GM12878 (cell line): Measurements from ENCODE around the gene KCNIP3. TPM values are rescaled to one million over a fixed set of nuclear protein-coding genes. Genes with fewer than 3 reads are reported as not detected.

Experiments
- ATAC-seq: fragments of 200-7000 bp; cut with Tn5 transposase; 3 replicates; pipeline ENCODE4 v1.9.1; 2020; ENCODE audit warnings: mild to moderate bottlenecking, moderate library complexity
- BruUV-seq: library from RNA; stranded (reverse); fragments of 400-500 nt; replicated peaks from 2 replicates; lab custom pipeline; 2021; lab: Mats Ljungman, UMichigan
- CTCF ChIA-PET: fragments of 300-600 bp; sonication (Branson Sonifier 250); formaldehyde crosslinking; extraction: SDS; loops from one replicate; lab custom pipeline; 2021; ENCODE audit warnings: inconsistent platforms; lab: Yijun Ruan, JAX
- POLR2A ChIA-PET: fragments of 350-600 bp; formaldehyde crosslinking; extraction: SDS; loops from one replicate; lab custom pipeline; 2021; ENCODE audit warnings: inconsistent platforms; lab: Charles Lee
- RAD21 ChIA-PET: fragments of 300-600 bp; sonication (Branson Sonifier 250); formaldehyde crosslinking; loops from one replicate; lab custom pipeline; 2023; ENCODE audit warnings: antibody characterized with exemption; ENCODE audit not compliant: unreplicated experiment; lab: Charles Lee
- SMC1A ChIA-PET: fragments of 300-600 bp; sonication (Branson Sonifier 250); formaldehyde crosslinking; loops from one replicate; lab custom pipeline; 2023; ENCODE audit not compliant: unreplicated experiment, uncharacterized antibody; lab: Charles Lee
- DNase-seq: peaks from one replicate; pipeline ENCODE4 v3.0.0-alpha.2; 2011; ENCODE audit warnings: low read depth, low spot score
- FAIRE-seq: peaks from 3 replicates; lab custom pipeline; 2011; peaks lifted over from hg19 to GRCh38; lab: Jason Lieb, UNC
- H2AFZ ChIP-seq: 2 replicates; pipeline ENCODE4 v1.6.0; 2011; ENCODE audit warnings: low read depth, low read length, control low read depth; ENCODE audit not compliant: control insufficient read depth
- H3K27ac ChIP-seq: 2 replicates; pipeline ENCODE4 v1.5.1; 2011; ENCODE audit warnings: control low read depth; ENCODE audit not compliant: control insufficient read depth, insufficient read depth
- H3K27me3 ChIP-seq, 2 experiments: replicated peaks in 1 of 2; 2 replicates each; pipeline versions ENCODE4 v1.6.0 to v1.6.1; 2011; ENCODE audit warnings: low read length in 1 of 2; ENCODE audit not compliant: control insufficient read depth in 2 of 2, insufficient read depth in 2 of 2
- H3K36me3 ChIP-seq, 2 experiments: 2 replicates each; pipeline ENCODE4 v1.5.1; 2011; ENCODE audit warnings: low read length in 1 of 2; ENCODE audit not compliant: control insufficient read depth in 2 of 2, insufficient read depth in 2 of 2
- H3K4me1 ChIP-seq: 2 replicates; pipeline ENCODE4 v1.6.1; 2011; ENCODE audit warnings: mild to moderate bottlenecking, low read length, moderate library complexity, mixed read lengths; ENCODE audit not compliant: control insufficient read depth, insufficient read depth
- H3K4me2 ChIP-seq: 2 replicates; pipeline ENCODE4 v1.6.0; 2011; ENCODE audit warnings: control low read depth; ENCODE audit not compliant: control insufficient read depth, insufficient read depth
- H3K4me3 ChIP-seq: fragments of 200-600 bp; sonication (generic); 2 replicates; pipeline ENCODE4 v1.5.1; 2016
- H3K79me2 ChIP-seq: 2 replicates; pipeline ENCODE4 v1.6.0; 2011; ENCODE audit warnings: low read length; ENCODE audit not compliant: control insufficient read depth, insufficient read depth
- H3K9ac ChIP-seq: 2 replicates; pipeline ENCODE4 v1.8.0; 2011; ENCODE audit warnings: low read length, control low read depth, mixed read lengths; ENCODE audit not compliant: control insufficient read depth, insufficient read depth
- H3K9me3 ChIP-seq: replicated peaks from 3 replicates; pipeline ENCODE4 v1.5.1; 2011; ENCODE audit warnings: mild to moderate bottlenecking, low read length; ENCODE audit not compliant: control insufficient read depth, insufficient read depth
- H4K20me1 ChIP-seq: 2 replicates; pipeline ENCODE4 v1.6.0; 2011; ENCODE audit not compliant: control insufficient read depth, insufficient read depth
- BHLHE40 ChIP-seq, 2 experiments: fragments of 450-650 bp in 1 of 2; IDR thresholded peaks; 2 replicates each; pipeline ENCODE4 v1.6.1; 2011 to 2017; ENCODE audit warnings: low read depth in 2 of 2, borderline replicate concordance in 1 of 2, improper control_type of control experiment in 1 of 2, low read length in 1 of 2, mild to moderate bottlenecking in 1 of 2
- CBFB ChIP-seq: IDR thresholded peaks from 2 replicates; pipeline ENCODE4 v1.6.1; 2016; ENCODE audit warnings: antibody characterized with exemption, low read depth
- CBX5 ChIP-seq: sonication (generic); IDR thresholded peaks from 2 replicates; pipeline ENCODE4 v1.6.1; 2016; ENCODE audit warnings: low read depth, moderate library complexity, mild to moderate bottlenecking, inconsistent platforms
- CREB1 ChIP-seq: IDR thresholded peaks from 2 replicates; pipeline ENCODE4 v1.6.1; 2012; ENCODE audit warnings: low read depth, mild to moderate bottlenecking, inconsistent platforms
- EP300 ChIP-seq, 2 experiments: fragments of 150-350 bp in 1 of 2; IDR thresholded peaks; 2 replicates each; pipeline ENCODE4 v1.6.1; 2011 to 2012; ENCODE audit warnings: low read depth in 2 of 2, low read length in 2 of 2, borderline replicate concordance in 1 of 2, improper control_type of control experiment in 1 of 2, inconsistent platforms in 1 of 2; ENCODE audit not compliant: control insufficient read depth in 1 of 2
- HDAC6 ChIP-seq: fragments of 200-600 bp; sonication (generic); IDR thresholded peaks from one replicate; pipeline ENCODE4 v1.8.0; 2017; ENCODE audit warnings: antibody characterized with exemption; ENCODE audit not compliant: unreplicated experiment
- POU2F2 ChIP-seq: IDR thresholded peaks from 3 replicates; pipeline ENCODE4 v1.6.1; 2011; ENCODE audit warnings: low read depth, mild to moderate bottlenecking, low read length, borderline replicate concordance
- RAD21 ChIP-seq: IDR thresholded peaks from 2 replicates; pipeline ENCODE4 v1.6.1; 2011; ENCODE audit warnings: mild to moderate bottlenecking, low read depth, low read length, moderate library complexity; ENCODE audit not compliant: insufficient read depth
- SP1 ChIP-seq: IDR thresholded peaks from one replicate; pipeline ENCODE4 v1.6.1; 2011; ENCODE audit warnings: low read depth, low read length
- TARDBP ChIP-seq: IDR thresholded peaks from 2 replicates; pipeline ENCODE4 v1.6.1; 2016; ENCODE audit warnings: borderline replicate concordance
- TCF7 ChIP-seq: IDR thresholded peaks from 2 replicates; pipeline ENCODE4 v1.6.1; 2014; ENCODE audit warnings: antibody characterized with exemption, borderline replicate concordance
- YBX1 ChIP-seq: fragments of 450-650 bp; IDR thresholded peaks from 2 replicates; pipeline ENCODE4 v1.6.1; 2016; ENCODE audit warnings: antibody characterized with exemption
- ZNF384 ChIP-seq: IDR thresholded peaks from 2 replicates; pipeline ENCODE4 v1.6.1; 2012; ENCODE audit warnings: low read depth, mild to moderate bottlenecking, low read length, improper control_type of control experiment, borderline replicate concordance
- WGBS: methylation state at CpG from one replicate; pipeline ENCODE4 v1.1.6; 2016; ENCODE audit warnings: low lambda C conversion rate; ENCODE audit not compliant: insufficient replicate concordance, insufficient coverage; ENCODE audit errors: missing lambda C conversion rate; 5-methylcytosine and 5-hydroxymethylcytosine counted together
- in situ Hi-C: fragments of 300-500 bp; cut with MboI; formaldehyde crosslinking; loops from 9 replicates; pipeline ENCODE4 v1.14.3; 2018; ENCODE audit warnings: mixed read lengths
- intact Hi-C: fragments of 100-400 bp; cut with micrococcal nuclease; formaldehyde crosslinking; loops from one replicate; pipeline ENCODE4 v1.14.2; 2022; ENCODE audit not compliant: unreplicated experiment
- polyA plus RNA-seq, 11 experiments: library from polyadenylated mRNA; depleted of rRNA in 4 of 11; unstranded in 6 of 11; stranded (reverse) in 5 of 11; fragments of >200 nt; fragmentation: Nextera tagmentation in 4 of 11; fragmentation: Illumina TruSeq in 1 of 11; extraction: Ambion mirVana in 4 of 11; extraction: Trizol in 1 of 11; gene quantifications; 1 replicate in 1 of 11; 2 replicates in 10 of 11; pipeline versions ENCODE4 v1.2.1 to v1.2.3, GENCODE V29; 2011 to 2016; ENCODE audit warnings: inconsistent platforms in 2 of 11, missing spikeins in 2 of 11, low read depth in 1 of 11
- total RNA-seq, 4 experiments: library from RNA; depleted of rRNA in 3 of 4; stranded (reverse); fragments of >200 nt in 3 of 4; fragmentation: Illumina TruSeq in 1 of 4; extraction: Trizol in 1 of 4; gene quantifications; 2 replicates each; pipeline versions ENCODE4 v1.2.1 to v1.2.3, GENCODE V29; 2013 to 2021
- TF ChIP-seq, protein P1 (sequence below): fragments of 450-650 bp; IDR thresholded peaks from 2 replicates; pipeline ENCODE4 v1.6.1; 2016; ENCODE audit warnings: mild to moderate bottlenecking

The KCNIP3 gene
- total and polyA plus RNA-seq, 10 of the 15 experiments (the other 5 are each of a cell fraction or from before 2014, with no cell fraction given) = not detected

DNA sequence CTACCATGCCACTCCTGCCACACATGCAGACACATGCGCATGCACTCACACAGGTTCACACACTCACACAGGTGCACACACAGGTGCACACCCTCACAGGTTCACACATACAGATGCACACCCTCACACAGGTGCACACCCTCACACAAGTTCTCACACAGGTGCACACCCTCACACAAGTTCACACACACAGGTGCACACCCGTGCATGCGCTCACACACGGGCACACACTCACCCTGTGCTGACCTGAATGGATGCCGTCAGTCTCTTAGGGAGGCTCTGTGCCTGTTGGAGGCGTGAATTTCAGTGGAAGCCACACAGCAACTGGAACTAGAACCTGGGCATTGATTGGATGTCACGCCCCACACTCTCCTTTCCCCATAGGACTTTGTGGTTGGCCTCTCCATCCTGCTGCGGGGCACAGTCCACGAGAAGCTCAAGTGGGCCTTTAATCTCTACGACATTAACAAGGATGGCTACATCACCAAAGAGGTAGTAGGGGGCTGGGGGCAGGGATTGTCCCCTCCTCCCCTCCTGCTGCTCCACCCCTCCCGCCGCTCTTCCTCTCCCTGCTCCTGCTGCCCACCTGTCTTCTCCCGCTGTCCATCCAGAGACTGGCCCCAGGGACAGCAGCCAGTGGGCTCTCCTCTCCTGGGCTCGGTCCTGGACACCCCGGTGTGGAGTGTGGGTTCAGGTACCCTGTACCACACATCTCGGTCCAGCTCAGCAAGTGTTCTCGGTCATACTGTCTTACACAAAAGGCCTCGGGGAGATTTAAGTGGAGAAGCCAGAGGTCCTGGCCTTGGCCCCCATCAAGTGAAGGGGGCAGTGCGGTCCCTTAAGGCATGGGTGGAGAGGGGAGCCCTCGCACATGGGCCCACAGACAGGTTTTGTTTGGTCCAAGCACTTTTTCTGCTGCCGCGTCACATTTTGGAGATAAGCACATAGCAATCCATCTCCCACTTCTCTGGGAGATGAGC lies 84.4 kb downstream of the KCNIP3 start:
- CTCF ChIA-PET = interaction anchor here (2.0 kb wide), 1 partner anchor 8 kb away, joined by 5 read pairs; no protein-coding TSS in a partner anchor
- H3K9me3 ChIP-seq = no peaks in the 10 kb centered on the region
- TF ChIP-seq TARDBP = no peak
- TF ChIP-seq RAD21 = no peak
- TF ChIP-seq BHLHE40 (IDR thresholded peaks at IDR 0.05; ENCODE audit: borderline replicate concordance in 1 of 2, low read depth in 2 of 2, low read length in 1 of 2) = no peak
- no peak for TF ChIP-seq TCF7
- no peak for TF ChIP-seq CBX5
- no peak for TF ChIP-seq CBFB
- TF ChIP-seq, protein P1, sequence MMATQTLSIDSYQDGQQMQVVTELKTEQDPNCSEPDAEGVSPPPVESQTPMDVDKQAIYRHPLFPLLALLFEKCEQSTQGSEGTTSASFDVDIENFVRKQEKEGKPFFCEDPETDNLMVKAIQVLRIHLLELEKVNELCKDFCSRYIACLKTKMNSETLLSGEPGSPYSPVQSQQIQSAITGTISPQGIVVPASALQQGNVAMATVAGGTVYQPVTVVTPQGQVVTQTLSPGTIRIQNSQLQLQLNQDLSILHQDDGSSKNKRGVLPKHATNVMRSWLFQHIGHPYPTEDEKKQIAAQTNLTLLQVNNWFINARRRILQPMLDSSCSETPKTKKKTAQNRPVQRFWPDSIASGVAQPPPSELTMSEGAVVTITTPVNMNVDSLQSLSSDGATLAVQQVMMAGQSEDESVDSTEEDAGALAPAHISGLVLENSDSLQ = no peak
- no peak for TF ChIP-seq CREB1
- TF ChIP-seq EP300 (IDR thresholded peaks at IDR 0.05; ENCODE audit: borderline replicate concordance in 1 of 2, control insufficient read depth in 1 of 2, low read depth in 2 of 2, low read length in 2 of 2) = no peak
- no peak for TF ChIP-seq SP1
- TF ChIP-seq ZNF384 = no peak
- no peak for TF ChIP-seq POU2F2
- no peak for TF ChIP-seq HDAC6
- TF ChIP-seq YBX1 = no peak
- TF ChIP-seq, all 136 proteins: peak for 0
- H3K27ac ChIP-seq = no peak overlapping the region
- ChIA-PET RAD21 (no interaction called here), SMC1A (no interaction called here), POLR2A (no interaction called here)
- no peak overlapping the region for H3K4me3 ChIP-seq
- no peaks in the 10 kb centered on the region for H4K20me1 ChIP-seq
- FAIRE-seq (no peak), ATAC-seq (no peak), DNase-seq (no peak)
- H3K27me3 ChIP-seq = peaks cover 0 to 1% of the 10 kb centered on the region in 2 experiments; a peak in 1 of 4 replicates
- in situ Hi-C loops (no loop called here), intact Hi-C loops (no loop called here)
- H3K79me2 ChIP-seq = no peaks in the 10 kb centered on the region
- no peaks in the 10 kb centered on the region for H3K4me1 ChIP-seq
- WGBS = 33% methylated on average over 20 of the region's 22 CpGs
- no TSS peak for BruUV-seq
- no peaks in the 10 kb centered on the region for H3K36me3 ChIP-seq
- H3K9ac ChIP-seq = no peak overlapping the region
- no peak overlapping the region for H2AFZ ChIP-seq
- no peak overlapping the region for H3K4me2 ChIP-seq
